Mucosa of rectum (tissue), 2 donors: ENCODE data around the gene FBH1.

ENCODE experiments used
- H3K27ac ChIP-seq, 2 donors: one replicate each; pipeline ENCODE4 v1.7.0; 2013; ENCODE audit warnings: inconsistent platforms in 2 of 2, low read depth in 2 of 2, low read length in 2 of 2
- H3K27me3 ChIP-seq, 2 donors: one replicate each; pipeline ENCODE4 v1.7.0; 2013; ENCODE audit warnings: low read length in 2 of 2; ENCODE audit not compliant: control insufficient read depth in 2 of 2, insufficient read depth in 2 of 2
- H3K36me3 ChIP-seq, 2 donors: one replicate each; pipeline ENCODE4 v1.7.0; 2013; ENCODE audit warnings: low read length in 2 of 2; ENCODE audit not compliant: control insufficient read depth in 2 of 2, insufficient read depth in 2 of 2
- H3K4me1 ChIP-seq, 2 donors: one replicate each; pipeline ENCODE4 v1.7.0; 2013; ENCODE audit warnings: low read length in 2 of 2, mild to moderate bottlenecking in 1 of 2; ENCODE audit not compliant: control insufficient read depth in 2 of 2, insufficient read depth in 2 of 2
- H3K4me3 ChIP-seq, 2 donors: one replicate each; pipeline ENCODE4 v1.7.0; 2013; ENCODE audit warnings: low read length in 2 of 2
- H3K9ac ChIP-seq, 2 donors: one replicate each; pipeline ENCODE4 v1.7.0; 2013; ENCODE audit warnings: low read length in 2 of 2, low read depth in 1 of 2, mild to moderate bottlenecking in 1 of 2
- H3K9me3 ChIP-seq, 2 donors: one replicate each; pipeline ENCODE4 v1.7.0; 2013; ENCODE audit warnings: low read length in 2 of 2; ENCODE audit not compliant: control insufficient read depth in 2 of 2
- donor health status: healthy.
- donor health status: Normal muscosa, but diverticular disease.

FBH1 gene

GRCh38 chr10:5892007-5892406 lies 2.0 kb downstream of the FBH1 start:
- H3K4me3 ChIP-seq: no peak overlapping the region
- no peaks in the 10 kb centered on the region for H3K9me3 ChIP-seq
- H3K27me3 ChIP-seq: no peaks in the 10 kb centered on the region
- peaks cover 19 to 21% of the 10 kb centered on the region in 2 donors for H3K4me1 ChIP-seq
- H3K36me3 ChIP-seq: peaks cover 17 to 19% of the 10 kb centered on the region in 2 donors
- no peak overlapping the region for H3K27ac ChIP-seq
- H3K9ac ChIP-seq: no peak overlapping the region

DNA sequence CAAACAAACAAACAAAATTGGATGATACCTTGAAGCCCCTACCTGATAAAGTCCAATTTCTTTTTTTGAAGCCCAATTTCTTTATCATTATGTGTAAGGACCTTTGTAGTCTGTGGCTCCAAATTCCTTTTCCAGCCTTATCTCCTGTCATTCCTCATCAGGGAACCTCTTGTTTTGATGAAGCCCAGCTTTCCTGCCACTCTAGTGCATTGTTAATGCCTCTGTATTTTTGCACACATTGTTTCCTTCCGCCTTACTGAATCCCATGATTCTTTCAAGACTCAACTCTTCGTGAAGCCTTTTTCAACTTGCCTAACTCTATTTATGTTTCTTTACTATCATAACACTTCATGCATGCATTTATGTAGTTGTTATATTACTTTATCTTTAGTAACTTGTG lies 3.3 kb downstream of the FBH1 start:
- Histone ChIP-seq H3K9me3 (no peaks in the 10 kb centered on the region), H3K4me3 (no peak overlapping the region), H3K4me1 (peaks cover 14 to 15% of the 10 kb centered on the region in 2 donors), H3K36me3 (peaks cover 19% of the 10 kb centered on the region in 2 donors), H3K27ac (no peak overlapping the region), H3K9ac (no peak overlapping the region), H3K27me3 (no peaks in the 10 kb centered on the region)

- Histone ChIP-seq H3K9me3 (no peaks in the 10 kb centered on the region), H3K4me1 (peaks cover 8 to 11% of the 10 kb centered on the region in 2 donors), H3K4me3 (no peak overlapping the region), H3K9ac (no peak overlapping the region), H3K27me3 (no peaks in the 10 kb centered on the region), H3K27ac (peak overlapping the region in 1 of 2 donors; percentile 24), H3K36me3 (peaks cover 19 to 23% of the 10 kb centered on the region in 2 donors)
Measured at GRCh38 chr10:5894403-5894802, 4.4 kb downstream of the FBH1 start.

GRCh38 chr10:5894873-5895272 lies 4.8 kb downstream of the FBH1 start:
- Histone ChIP-seq H3K9ac (no peak overlapping the region), H3K27me3 (no peaks in the 10 kb centered on the region), H3K4me3 (no peak overlapping the region), H3K9me3 (no peaks in the 10 kb centered on the region), H3K27ac (no peak overlapping the region), H3K4me1 (peaks cover 8 to 11% of the 10 kb centered on the region in 2 donors), H3K36me3 (peaks cover 20 to 23% of the 10 kb centered on the region in 2 donors)

DNA sequence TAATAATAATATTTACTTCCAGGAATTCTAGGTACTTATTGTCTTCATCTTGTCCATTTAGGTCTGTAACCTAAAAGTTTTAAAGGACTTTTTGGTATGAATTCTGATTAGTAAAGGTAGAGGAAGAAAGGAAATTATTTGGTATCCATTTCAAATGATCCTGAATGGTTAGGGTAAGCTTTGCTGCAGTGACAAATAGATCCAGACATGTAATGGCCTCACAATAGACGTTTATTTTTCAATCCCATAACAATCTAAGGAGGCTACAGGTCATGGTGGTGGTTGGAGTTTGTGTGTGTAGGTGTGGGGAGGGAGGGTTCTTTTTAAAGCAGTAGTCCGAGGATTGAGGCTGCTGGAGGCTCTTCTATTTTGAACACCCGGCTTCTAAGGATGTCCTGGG lies 5.3 kb downstream of the FBH1 start:
- peak overlapping the region in 1 of 2 donors; percentile 60 for H3K27ac ChIP-seq

DNA sequence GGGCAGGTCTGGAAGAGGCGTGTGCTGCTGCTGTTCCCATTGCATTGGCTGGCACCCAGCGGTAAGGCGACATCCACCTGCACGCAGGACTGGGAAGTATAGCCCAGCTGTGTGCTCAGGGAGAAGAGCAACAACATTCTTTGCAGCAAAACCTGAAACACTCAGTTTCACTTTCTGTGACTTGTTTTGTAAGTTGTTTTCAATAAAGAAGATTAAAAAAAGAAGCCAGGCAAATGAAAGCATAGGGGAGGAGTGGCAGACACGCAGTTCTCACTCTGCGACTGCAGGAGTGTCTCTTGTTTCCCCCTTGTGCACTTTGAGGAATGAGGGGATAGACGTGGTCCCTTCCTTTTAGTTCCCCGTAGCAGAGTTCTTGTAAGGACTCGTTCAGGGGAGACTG lies 5.8 kb downstream of the FBH1 start:
- Histone ChIP-seq H3K9ac (no peak overlapping the region), H3K36me3 (peaks cover 23% of the 10 kb centered on the region in 2 donors), H3K27ac (peak overlapping the region; percentile 15 to 60), H3K4me1 (peaks cover 5 to 10% of the 10 kb centered on the region in 2 donors), H3K27me3 (no peaks in the 10 kb centered on the region), H3K9me3 (no peaks in the 10 kb centered on the region), H3K4me3 (no peak overlapping the region)

More for the DNA sequence above, 5.3 kb downstream of the FBH1 start:
- H3K4me3 ChIP-seq: no peak overlapping the region
- H3K9me3 ChIP-seq: no peaks in the 10 kb centered on the region
- H3K36me3 ChIP-seq: peaks cover 23% of the 10 kb centered on the region in 2 donors
- H3K4me1 ChIP-seq: peaks cover 8 to 11% of the 10 kb centered on the region in 2 donors
- H3K27me3 ChIP-seq: no peaks in the 10 kb centered on the region
- H3K9ac ChIP-seq: no peak overlapping the region

- no peaks in the 10 kb centered on the region for H3K9me3 ChIP-seq
- H3K27ac ChIP-seq: peak overlapping the region; percentile 15 to 60
- peaks cover 23% of the 10 kb centered on the region in 2 donors for H3K36me3 ChIP-seq
- peaks cover 0 to 4% of the 10 kb centered on the region in 2 donors for H3K4me1 ChIP-seq
- H3K27me3 ChIP-seq: no peaks in the 10 kb centered on the region
- H3K4me3 ChIP-seq: no peak overlapping the region
- H3K9ac ChIP-seq: no peak overlapping the region
Measured at GRCh38 chr10:5896208-5897052, 6.4 kb downstream of the FBH1 start.

DNA sequence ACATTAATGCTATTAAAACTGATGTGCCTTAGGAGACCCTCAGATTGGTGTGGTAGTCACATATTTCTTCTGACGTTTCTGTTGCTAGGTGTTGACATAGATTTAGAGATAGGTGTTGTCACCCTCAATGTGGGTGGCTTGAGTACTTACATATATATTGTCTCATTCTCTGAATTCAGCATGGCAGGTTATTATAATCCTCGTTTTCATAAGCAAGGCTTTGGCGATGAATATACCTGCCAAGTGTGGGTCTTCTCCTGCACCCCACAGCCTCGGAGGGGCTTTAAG lies 7.0 kb downstream of the FBH1 start:
- no peak overlapping the region for H3K9ac ChIP-seq
- peaks cover 0 to 2% of the 10 kb centered on the region in 2 donors for H3K4me1 ChIP-seq

GRCh38 chr10:5897504-5897903 lies 7.5 kb downstream of the FBH1 start:
- H3K9ac ChIP-seq: no peak overlapping the region
- H3K4me1 ChIP-seq: no peaks in the 10 kb centered on the region
- H3K27ac ChIP-seq: no peak overlapping the region
- peaks cover 23% of the 10 kb centered on the region in 2 donors for H3K36me3 ChIP-seq
- H3K4me3 ChIP-seq: no peak overlapping the region
- H3K27me3 ChIP-seq: no peaks in the 10 kb centered on the region
- no peaks in the 10 kb centered on the region for H3K9me3 ChIP-seq

More for the DNA sequence above, 7.0 kb downstream of the FBH1 start:
- no peak overlapping the region for H3K27ac ChIP-seq
- H3K9me3 ChIP-seq: no peaks in the 10 kb centered on the region
- peaks cover 23% of the 10 kb centered on the region in 2 donors for H3K36me3 ChIP-seq
- H3K4me3 ChIP-seq: no peak overlapping the region
- H3K27me3 ChIP-seq: no peaks in the 10 kb centered on the region

DNA sequence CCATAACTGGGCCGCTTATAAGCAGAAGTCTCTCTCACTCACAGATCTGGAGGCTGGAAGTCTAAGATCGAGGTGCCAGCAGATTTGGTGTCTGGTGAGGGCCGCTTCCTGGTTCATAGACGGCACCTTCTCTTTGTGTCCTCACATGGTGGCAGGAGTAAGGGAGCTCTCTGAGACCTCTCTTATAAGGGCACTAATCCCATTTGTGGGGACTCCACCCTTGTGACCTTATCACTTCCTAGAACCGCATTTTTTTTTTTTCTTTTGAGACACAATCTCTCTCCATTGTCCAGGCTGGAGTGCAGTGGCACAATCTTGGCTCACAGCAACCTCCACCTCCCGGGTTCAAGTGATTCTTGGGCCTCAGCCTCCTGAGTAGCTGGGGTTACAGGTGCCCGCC lies 8.1 kb downstream of the FBH1 start:
- no peaks in the 10 kb centered on the region for H3K27me3 ChIP-seq
- H3K4me1 ChIP-seq: no peaks in the 10 kb centered on the region
- no peaks in the 10 kb centered on the region for H3K9me3 ChIP-seq
- no peak overlapping the region for H3K4me3 ChIP-seq
- H3K9ac ChIP-seq: no peak overlapping the region
- no peak overlapping the region for H3K27ac ChIP-seq
- peaks cover 23% of the 10 kb centered on the region in 2 donors for H3K36me3 ChIP-seq
